Hepatocyte (in vitro differentiated cells): ENCODE measurements around the gene SPATA19.

ENCODE experiments used
- CTCF ChIP-seq: fragments of 200-600 bp; sonication (generic); IDR thresholded peaks from 2 replicates; pipeline ENCODE4 v1.5.1; 2016; ENCODE audit warnings: antibody characterized with exemption, mild to moderate bottlenecking; ENCODE audit not compliant: poor library complexity
- EZH2 ChIP-seq: fragments of 200-600 bp; sonication (generic); IDR thresholded peaks from 2 replicates; pipeline ENCODE4 v1.6.1; 2016; ENCODE audit warnings: antibody characterized with exemption, mild to moderate bottlenecking, borderline replicate concordance
- EZH2phosphoT487 ChIP-seq: fragments of 200-600 bp; sonication (generic); IDR thresholded peaks from one replicate; pipeline ENCODE4 v1.6.1; 2018; ENCODE audit warnings: antibody characterized with exemption, mild to moderate bottlenecking, low read depth, moderate library complexity; ENCODE audit not compliant: unreplicated experiment, severe bottlenecking

GRCh38 chr11:133790995-133791394 lies 54.3 kb downstream of the SPATA19 start:
- no peak for TF ChIP-seq CTCF
- TF ChIP-seq EZH2 = no peak
- no peak for TF ChIP-seq EZH2phosphoT487
